GM12874 (cell line): Measurements from ENCODE around the gene SPINK13.

Source experiments
- TF ChIP-seq, protein P1 (sequence below): IDR thresholded peaks from 2 replicates; pipeline ENCODE4 v1.5.1; 2011; ENCODE audit warnings: low read depth, mild to moderate bottlenecking, control low read depth, low read length, moderate library complexity; ENCODE audit not compliant: insufficient read depth

The SPINK13 gene

GRCh38 chr5:148333262-148333849 lies 64.8 kb downstream of the SPINK13 start:
- TF ChIP-seq, protein P1, sequence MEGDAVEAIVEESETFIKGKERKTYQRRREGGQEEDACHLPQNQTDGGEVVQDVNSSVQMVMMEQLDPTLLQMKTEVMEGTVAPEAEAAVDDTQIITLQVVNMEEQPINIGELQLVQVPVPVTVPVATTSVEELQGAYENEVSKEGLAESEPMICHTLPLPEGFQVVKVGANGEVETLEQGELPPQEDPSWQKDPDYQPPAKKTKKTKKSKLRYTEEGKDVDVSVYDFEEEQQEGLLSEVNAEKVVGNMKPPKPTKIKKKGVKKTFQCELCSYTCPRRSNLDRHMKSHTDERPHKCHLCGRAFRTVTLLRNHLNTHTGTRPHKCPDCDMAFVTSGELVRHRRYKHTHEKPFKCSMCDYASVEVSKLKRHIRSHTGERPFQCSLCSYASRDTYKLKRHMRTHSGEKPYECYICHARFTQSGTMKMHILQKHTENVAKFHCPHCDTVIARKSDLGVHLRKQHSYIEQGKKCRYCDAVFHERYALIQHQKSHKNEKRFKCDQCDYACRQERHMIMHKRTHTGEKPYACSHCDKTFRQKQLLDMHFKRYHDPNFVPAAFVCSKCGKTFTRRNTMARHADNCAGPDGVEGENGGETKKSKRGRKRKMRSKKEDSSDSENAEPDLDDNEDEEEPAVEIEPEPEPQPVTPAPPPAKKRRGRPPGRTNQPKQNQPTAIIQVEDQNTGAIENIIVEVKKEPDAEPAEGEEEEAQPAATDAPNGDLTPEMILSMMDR: no peak

DNA sequence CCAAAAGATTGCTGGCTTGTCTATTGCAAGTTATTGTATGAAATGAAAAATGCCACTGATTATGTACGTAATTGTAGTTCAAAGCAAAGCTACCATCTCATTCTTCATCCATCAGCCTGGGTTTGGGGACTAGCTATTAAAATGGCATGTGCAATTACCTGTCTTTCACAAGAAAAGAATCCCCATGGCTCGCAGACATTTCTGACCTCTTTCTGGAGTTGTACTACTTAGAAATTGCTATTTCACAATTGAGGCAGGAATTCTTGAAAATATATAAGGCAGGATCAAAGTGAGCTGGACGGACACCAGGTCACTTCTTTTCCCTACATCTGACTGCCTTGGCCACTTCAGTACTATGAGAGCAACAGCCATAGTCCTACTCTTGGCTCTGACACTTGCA lies 66.7 kb downstream of the SPINK13 start, which contains the start of gene SPINK9:
Gene SPINK9 (plus strand): TSS at position 301 of the 400 bp plus-strand sequence. CDS start 55 bp downstream, at position 356.
- TF ChIP-seq, protein P1: no peak
